HepG2 (cell line): Measurements from ENCODE around the gene PPP2R2C.

Experiments used
- CREM ChIP-seq, 2 experiments: sonication (generic) in 1 of 2; formaldehyde crosslinking in 1 of 2; IDR thresholded peaks; 2 replicates each; pipeline versions ENCODE4 v1.4.0 to v1.6.1; 2016 to 2020; ENCODE audit warnings: antibody characterized with exemption in 1 of 2, mild to moderate bottlenecking in 1 of 2, missing genetic modification reagents in 1 of 2
- CTCF ChIP-seq: sonication (generic); formaldehyde crosslinking; IDR thresholded peaks from 2 replicates; pipeline ENCODE4 v1.5.0; 2020; ENCODE audit warnings: mild to moderate bottlenecking, missing genetic modification reagents, moderate library complexity
- GTF2F1 ChIP-seq: fragments of 150-350 bp; IDR thresholded peaks from 2 replicates; pipeline ENCODE4 v1.6.1; 2014; ENCODE audit warnings: low read length
- HDAC2 ChIP-seq: sonication (generic); formaldehyde crosslinking; IDR thresholded peaks from 2 replicates; pipeline ENCODE4 v1.4.0; 2020; ENCODE audit warnings: missing genetic modification reagents
- MAFK ChIP-seq, 2 experiments: IDR thresholded peaks in 1 of 2; conservative IDR thresholded peaks in 1 of 2; 2 replicates each; pipeline ENCODE4 v1.6.1; 2011; ENCODE audit warnings: improper control_type of control experiment in 2 of 2, low read length in 2 of 2
- ZFP1 ChIP-seq: IDR thresholded peaks from 2 replicates; pipeline ENCODE4 v1.6.1; 2016
- ZMAT3 ChIP-seq: sonication (generic); formaldehyde crosslinking; conservative IDR thresholded peaks from 2 replicates; pipeline ENCODE4 v1.7.0; 2021; ENCODE audit warnings: missing genetic modification reagents
- ZNF468 ChIP-seq: sonication (generic); formaldehyde crosslinking; IDR thresholded peaks from 2 replicates; pipeline ENCODE4 v1.8.0; 2022; ENCODE audit warnings: mild to moderate bottlenecking, moderate library complexity, missing genetic modification reagents
- ZNF660 ChIP-seq: sonication (generic); formaldehyde crosslinking; IDR thresholded peaks from 2 replicates; pipeline ENCODE4 v1.5.1; 2020; ENCODE audit warnings: mild to moderate bottlenecking, low read depth, missing genetic modification reagents, borderline replicate concordance
- TF ChIP-seq, protein P1 (sequence below): sonication (generic); formaldehyde crosslinking; conservative IDR thresholded peaks from 2 replicates; pipeline ENCODE4 v1.4.0; 2020; ENCODE audit warnings: missing genetic modification reagents
- TF ChIP-seq, protein P2 (sequence below): sonication (generic); formaldehyde crosslinking; IDR thresholded peaks from 2 replicates; pipeline ENCODE4 v1.4.0; 2020; ENCODE audit warnings: mild to moderate bottlenecking, missing genetic modification reagents

DNA sequence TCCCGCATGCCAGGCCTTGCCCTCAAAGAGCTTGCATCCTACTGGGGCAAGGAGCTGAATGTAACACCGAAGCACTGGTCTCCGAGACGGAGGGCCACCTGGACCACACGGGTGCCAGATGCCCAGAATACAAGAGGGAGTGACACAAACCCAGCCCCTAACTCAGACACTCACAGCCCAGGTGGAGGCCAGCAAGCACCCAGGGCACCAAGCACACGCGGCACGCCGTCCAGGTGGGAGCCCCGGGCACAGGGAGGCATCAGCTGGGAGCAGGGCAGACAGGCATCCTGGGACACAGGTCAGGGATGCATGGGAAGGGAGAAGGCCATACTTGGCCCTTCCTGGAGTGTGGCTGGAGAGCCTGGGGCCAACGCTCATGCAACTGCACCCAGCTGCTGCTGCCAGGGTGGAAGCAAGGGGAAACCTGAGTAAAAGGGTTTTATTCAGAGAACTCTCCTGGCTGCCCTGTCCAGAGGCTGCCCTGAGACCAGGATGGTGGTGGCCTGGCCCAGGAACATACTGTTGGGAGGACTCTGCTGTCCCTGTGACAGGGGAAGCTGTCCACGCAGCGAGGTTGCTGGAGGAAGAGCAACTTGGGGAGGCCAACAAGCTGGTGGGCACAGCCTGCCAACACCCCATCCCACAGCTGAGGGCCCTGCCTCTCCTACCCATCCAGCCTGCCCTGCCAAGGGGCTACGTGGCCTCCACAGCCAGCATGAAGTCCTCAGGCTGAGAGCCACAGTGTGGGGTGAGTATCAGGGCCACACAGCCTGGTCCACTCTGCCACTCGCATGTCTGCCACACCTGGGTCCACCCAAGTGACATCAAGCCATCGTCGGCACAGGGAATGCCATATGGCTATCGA lies 22.2 kb upstream of the PPP2R2C start:
- TF ChIP-seq ZFP1, result no peak
- TF ChIP-seq, protein P1, sequence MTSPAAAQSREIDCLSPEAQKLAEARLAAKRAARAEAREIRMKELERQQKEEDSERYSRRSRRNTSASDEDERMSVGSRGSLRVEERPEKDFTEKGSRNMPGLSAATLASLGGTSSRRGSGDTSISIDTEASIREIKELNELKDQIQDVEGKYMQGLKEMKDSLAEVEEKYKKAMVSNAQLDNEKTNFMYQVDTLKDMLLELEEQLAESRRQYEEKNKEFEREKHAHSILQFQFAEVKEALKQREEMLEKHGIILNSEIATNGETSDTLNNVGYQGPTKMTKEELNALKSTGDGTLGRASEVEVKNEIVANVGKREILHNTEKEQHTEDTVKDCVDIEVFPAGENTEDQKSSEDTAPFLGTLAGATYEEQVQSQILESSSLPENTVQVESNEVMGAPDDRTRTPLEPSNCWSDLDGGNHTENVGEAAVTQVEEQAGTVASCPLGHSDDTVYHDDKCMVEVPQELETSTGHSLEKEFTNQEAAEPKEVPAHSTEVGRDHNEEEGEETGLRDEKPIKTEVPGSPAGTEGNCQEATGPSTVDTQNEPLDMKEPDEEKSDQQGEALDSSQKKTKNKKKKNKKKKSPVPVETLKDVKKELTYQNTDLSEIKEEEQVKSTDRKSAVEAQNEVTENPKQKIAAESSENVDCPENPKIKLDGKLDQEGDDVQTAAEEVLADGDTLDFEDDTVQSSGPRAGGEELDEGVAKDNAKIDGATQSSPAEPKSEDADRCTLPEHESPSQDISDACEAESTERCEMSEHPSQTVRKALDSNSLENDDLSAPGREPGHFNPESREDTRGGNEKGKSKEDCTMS, result no peak
- no peak for TF ChIP-seq ZNF468 (CRISPR knock-in tag)
- TF ChIP-seq ZNF660, result no peak
- TF ChIP-seq GTF2F1, result no peak
- TF ChIP-seq CTCF (CRISPR knock-in tag), result no peak
- no peak for TF ChIP-seq MAFK (conservative IDR thresholded peaks at IDR 0.05 in 1 of 2, IDR thresholded peaks at IDR 0.05 in 1 of 2; ENCODE audit: low read length in 2 of 2)
- TF ChIP-seq, protein P2, sequence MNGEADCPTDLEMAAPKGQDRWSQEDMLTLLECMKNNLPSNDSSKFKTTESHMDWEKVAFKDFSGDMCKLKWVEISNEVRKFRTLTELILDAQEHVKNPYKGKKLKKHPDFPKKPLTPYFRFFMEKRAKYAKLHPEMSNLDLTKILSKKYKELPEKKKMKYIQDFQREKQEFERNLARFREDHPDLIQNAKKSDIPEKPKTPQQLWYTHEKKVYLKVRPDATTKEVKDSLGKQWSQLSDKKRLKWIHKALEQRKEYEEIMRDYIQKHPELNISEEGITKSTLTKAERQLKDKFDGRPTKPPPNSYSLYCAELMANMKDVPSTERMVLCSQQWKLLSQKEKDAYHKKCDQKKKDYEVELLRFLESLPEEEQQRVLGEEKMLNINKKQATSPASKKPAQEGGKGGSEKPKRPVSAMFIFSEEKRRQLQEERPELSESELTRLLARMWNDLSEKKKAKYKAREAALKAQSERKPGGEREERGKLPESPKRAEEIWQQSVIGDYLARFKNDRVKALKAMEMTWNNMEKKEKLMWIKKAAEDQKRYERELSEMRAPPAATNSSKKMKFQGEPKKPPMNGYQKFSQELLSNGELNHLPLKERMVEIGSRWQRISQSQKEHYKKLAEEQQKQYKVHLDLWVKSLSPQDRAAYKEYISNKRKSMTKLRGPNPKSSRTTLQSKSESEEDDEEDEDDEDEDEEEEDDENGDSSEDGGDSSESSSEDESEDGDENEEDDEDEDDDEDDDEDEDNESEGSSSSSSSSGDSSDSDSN (CRISPR knock-in tag), result no peak
- TF ChIP-seq HDAC2 (CRISPR knock-in tag), result no peak
- TF ChIP-seq CREM (IDR thresholded peaks at IDR 0.05), result no peak
- TF ChIP-seq CREM (CRISPR knock-in tag; IDR thresholded peaks at IDR 0.05), result no peak
- no peak for TF ChIP-seq ZMAT3 (CRISPR knock-in tag)
